Caco-2 (cell line): ENCODE data around the gene RGS19. TPM values are rescaled to one million over a fixed set of nuclear protein-coding genes. Genes with fewer than 3 reads are reported as not detected.

Experiments
- BruUV-seq: library from RNA; stranded (reverse); fragments of 400-500 nt; replicated peaks from 2 replicates; lab custom pipeline; 2021; lab: Mats Ljungman, UMichigan
- CTCF ChIA-PET: fragments of 300-600 bp; sonication (Branson Sonifier 250); formaldehyde crosslinking; loops from one replicate; lab custom pipeline; 2022; ENCODE audit warnings: antibody characterized with exemption; lab: Charles Lee
- POLR2A ChIA-PET: fragments of 300-600 bp; sonication (Branson Sonifier 250); formaldehyde crosslinking; loops from one replicate; lab custom pipeline; 2022; ENCODE audit warnings: antibody characterized with exemption; lab: Charles Lee
- DNase-seq, 2 experiments: peaks; one replicate each; pipeline versions ENCODE4 v3.0.0 to v3.0.0-alpha.2; 2020 to 2022
- H3K27me3 ChIP-seq: replicated peaks from 2 replicates; pipeline ENCODE4 v1.6.0; 2011; ENCODE audit warnings: low read length; ENCODE audit not compliant: control insufficient read depth, insufficient read depth
- H3K36me3 ChIP-seq: 2 replicates; pipeline ENCODE4 v1.5.1; 2011; ENCODE audit warnings: low read length; ENCODE audit not compliant: control insufficient read depth, insufficient read depth
- H3K4me1 ChIP-seq: fragments of 250-450 bp; sonication (Bioruptor Pico); 2 replicates; pipeline ENCODE4 v1.5.1; 2020; ENCODE audit warnings: mild to moderate bottlenecking
- H3K4me3 ChIP-seq: 2 replicates; pipeline ENCODE4 v1.5.1; 2011; ENCODE audit warnings: low read depth, mild to moderate bottlenecking, control low read depth, low read length
- H3K9me3 ChIP-seq: fragments of 250-450 bp; sonication (Bioruptor Pico); 2 replicates; pipeline ENCODE4 v1.5.1; 2020; ENCODE audit warnings: mild to moderate bottlenecking, moderate library complexity
- H3K27ac Mint-ChIP-seq: one replicate; pipeline ENCODE4 v1.8.0; 2022; ENCODE audit warnings: mixed read lengths; ENCODE audit not compliant: unreplicated experiment
- H3K27me3 Mint-ChIP-seq: one replicate; pipeline ENCODE4 v1.8.0; 2022; ENCODE audit warnings: mixed read lengths; ENCODE audit not compliant: insufficient read depth, unreplicated experiment
- H3K36me3 Mint-ChIP-seq: one replicate; pipeline ENCODE4 v1.8.0; 2022; ENCODE audit warnings: mild to moderate bottlenecking, mixed read lengths; ENCODE audit not compliant: insufficient read depth, unreplicated experiment
- H3K4me1 Mint-ChIP-seq: one replicate; pipeline ENCODE4 v1.8.0; 2022; ENCODE audit warnings: low read depth, mixed read lengths; ENCODE audit not compliant: unreplicated experiment
- H3K4me3 Mint-ChIP-seq: one replicate; pipeline ENCODE4 v1.8.0; 2022; ENCODE audit warnings: mild to moderate bottlenecking, moderate library complexity, mixed read lengths; ENCODE audit not compliant: unreplicated experiment
- H3K9me3 Mint-ChIP-seq: one replicate; pipeline ENCODE4 v1.8.0; 2022; ENCODE audit warnings: mixed read lengths; ENCODE audit not compliant: unreplicated experiment
- intact Hi-C: fragments of 100-400 bp; cut with micrococcal nuclease; formaldehyde crosslinking; loops from one replicate; pipeline ENCODE4 v1.10.0; 2022; ENCODE audit not compliant: unreplicated experiment
- total RNA-seq: library from RNA; stranded (reverse); gene quantifications from 2 replicates; pipeline ENCODE4 v1.2.3, GENCODE V29; 2022
- TF ChIP-seq, protein P1 (sequence below), 2 experiments: fragments of 200-600 bp in 1 of 2; IDR thresholded peaks; 1 replicate in 1 of 2; 2 replicates in 1 of 2; pipeline versions ENCODE4 v1.5.1 to v1.8.0; 2011 to 2022; ENCODE audit warnings: antibody characterized with exemption in 1 of 2, control low read depth in 1 of 2, inconsistent platforms in 1 of 2, low read depth in 1 of 2, low read length in 1 of 2, mild to moderate bottlenecking in 1 of 2, moderate library complexity in 1 of 2; ENCODE audit not compliant: insufficient read depth in 1 of 2, severe bottlenecking in 1 of 2, unreplicated experiment in 1 of 2

RGS19 gene
- total RNA-seq, 1 experiment from 2014 or later = 29.3 TPM

DNA sequence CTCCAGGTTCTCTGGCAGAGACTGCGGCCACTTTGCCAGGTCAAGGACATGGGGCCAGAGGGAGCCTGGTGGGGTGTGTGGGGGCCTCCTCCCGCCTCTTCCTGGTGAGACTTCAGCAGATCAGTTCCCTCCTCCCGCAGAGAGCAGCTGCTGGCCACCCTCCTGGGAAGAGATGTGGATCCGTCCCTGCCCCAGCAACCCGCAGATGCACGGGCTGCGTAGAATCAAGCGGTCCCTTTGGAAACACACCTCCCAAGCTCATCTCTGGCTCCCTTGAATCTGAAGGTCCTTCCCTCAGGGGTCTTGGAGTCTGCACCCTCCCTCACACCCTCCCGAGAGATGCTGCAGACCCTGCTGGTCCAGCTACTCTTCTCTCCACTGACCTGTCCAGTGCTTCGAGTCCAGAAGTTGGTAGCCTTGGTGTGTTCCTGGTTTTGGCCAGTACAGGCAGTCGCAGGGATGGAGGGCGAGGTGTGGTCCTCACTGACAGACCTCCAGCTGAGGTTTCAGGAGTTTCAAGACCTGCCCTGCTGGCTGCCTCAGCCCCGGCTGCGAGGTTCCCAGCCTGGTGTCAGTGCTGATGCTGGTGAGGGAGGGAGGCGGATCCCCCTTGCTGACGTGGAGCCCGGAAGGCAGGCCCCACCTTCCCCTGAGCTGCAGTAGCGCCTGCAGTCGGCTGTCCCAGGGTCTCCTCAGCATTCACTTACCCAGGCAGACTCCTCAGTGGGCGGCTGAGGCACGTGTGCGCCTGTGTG is 27.8 kb upstream of the RGS19 start, which contains the start of gene NPBWR2:
Gene NPBWR2, minus strand, starts transcription at position 585 of the 755 bp plus-strand sequence. CDS start 734 bp downstream, outside the sequence.
- Histone ChIP-seq H3K36me3 (no peaks in the 10 kb centered on the region), H3K9me3 (no peaks in the 10 kb centered on the region; the same call in 1 of the 2 replicates), H3K27me3 (no peaks in the 10 kb centered on the region; the same call in 1 of the 2 replicates), H3K4me1 (no peaks in the 10 kb centered on the region), H3K4me3 (no peak within 1 kb of the TSS)
- peak in 1 of 2 experiments; percentile 56 for DNase-seq
- no peak within 1 kb of the TSS for H3K27ac Mint-ChIP-seq
- no peaks in the 10 kb centered on the region for H3K9me3 Mint-ChIP-seq
- no TSS peak for BruUV-seq
- peaks cover 17% of the 10 kb centered on the region for H3K27me3 Mint-ChIP-seq
- H3K4me1 Mint-ChIP-seq = no peaks in the 10 kb centered on the region
- H3K4me3 Mint-ChIP-seq = no peak within 1 kb of the TSS
- ChIA-PET POLR2A (no interaction called here), CTCF (interaction anchor here (0.6 to 0.9 kb wide), 2 partner anchors 14 to 23 kb away, joined by 3 to 4 read pairs; no protein-coding TSS in a partner anchor)
- no peaks in the 10 kb centered on the region for H3K36me3 Mint-ChIP-seq
- intact Hi-C loops = no loop called here
- TF ChIP-seq, protein P1, sequence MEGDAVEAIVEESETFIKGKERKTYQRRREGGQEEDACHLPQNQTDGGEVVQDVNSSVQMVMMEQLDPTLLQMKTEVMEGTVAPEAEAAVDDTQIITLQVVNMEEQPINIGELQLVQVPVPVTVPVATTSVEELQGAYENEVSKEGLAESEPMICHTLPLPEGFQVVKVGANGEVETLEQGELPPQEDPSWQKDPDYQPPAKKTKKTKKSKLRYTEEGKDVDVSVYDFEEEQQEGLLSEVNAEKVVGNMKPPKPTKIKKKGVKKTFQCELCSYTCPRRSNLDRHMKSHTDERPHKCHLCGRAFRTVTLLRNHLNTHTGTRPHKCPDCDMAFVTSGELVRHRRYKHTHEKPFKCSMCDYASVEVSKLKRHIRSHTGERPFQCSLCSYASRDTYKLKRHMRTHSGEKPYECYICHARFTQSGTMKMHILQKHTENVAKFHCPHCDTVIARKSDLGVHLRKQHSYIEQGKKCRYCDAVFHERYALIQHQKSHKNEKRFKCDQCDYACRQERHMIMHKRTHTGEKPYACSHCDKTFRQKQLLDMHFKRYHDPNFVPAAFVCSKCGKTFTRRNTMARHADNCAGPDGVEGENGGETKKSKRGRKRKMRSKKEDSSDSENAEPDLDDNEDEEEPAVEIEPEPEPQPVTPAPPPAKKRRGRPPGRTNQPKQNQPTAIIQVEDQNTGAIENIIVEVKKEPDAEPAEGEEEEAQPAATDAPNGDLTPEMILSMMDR (IDR thresholded peaks at IDR 0.05; ENCODE audit: insufficient read depth in 1 of 2, low read depth in 1 of 2, low read length in 1 of 2, severe bottlenecking in 1 of 2, unreplicated experiment in 1 of 2) = no peak

DNA sequence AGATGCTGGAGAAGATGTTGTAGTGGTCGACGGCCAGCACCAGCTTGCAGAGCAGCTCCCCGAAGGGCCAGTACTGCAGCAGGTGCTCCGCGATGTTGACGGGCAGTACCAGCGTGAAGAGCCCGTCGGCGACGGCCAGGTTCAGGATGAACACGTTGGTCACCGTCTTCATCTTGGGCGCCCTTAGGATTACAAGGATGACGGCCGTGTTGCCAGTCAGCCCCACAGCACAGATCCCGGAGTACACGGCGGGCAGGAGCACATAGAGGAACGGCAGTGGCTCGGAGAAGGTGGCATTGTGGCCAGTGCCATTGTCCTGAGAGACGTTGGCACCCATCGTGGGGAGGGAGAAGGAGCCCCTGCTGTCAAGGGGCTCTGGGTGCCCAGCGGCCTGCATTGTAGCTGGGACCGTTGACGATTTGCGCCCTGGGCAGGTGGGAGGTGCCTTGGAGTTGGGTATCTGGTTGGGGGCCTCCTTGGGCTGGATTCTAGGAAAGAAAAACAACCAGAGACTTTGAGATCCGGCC is 27.2 kb upstream of the RGS19 start:
- Histone ChIP-seq H3K9me3 (no peaks in the 10 kb centered on the region; the same call in 1 of the 2 replicates), H3K36me3 (no peaks in the 10 kb centered on the region), H3K4me3 (no peak overlapping the region), H3K4me1 (peaks cover 3% of the 10 kb centered on the region; the same call in 1 of the 2 replicates), H3K27me3 (peaks cover under 1% of the 10 kb centered on the region; the same call in 1 of the 2 replicates)
- H3K36me3 Mint-ChIP-seq = no peaks in the 10 kb centered on the region
- ChIA-PET CTCF (interaction anchor here (0.9 kb wide), 1 partner anchor 23 kb away, joined by 4 read pairs; no protein-coding TSS in a partner anchor), POLR2A (no interaction called here)
- H3K27ac Mint-ChIP-seq = no peak overlapping the region
- H3K9me3 Mint-ChIP-seq = no peaks in the 10 kb centered on the region
- no peaks in the 10 kb centered on the region for H3K4me1 Mint-ChIP-seq
- no TSS peak for BruUV-seq
- DNase-seq = peak in 1 of 2 experiments; percentile 48
- peaks cover 17% of the 10 kb centered on the region for H3K27me3 Mint-ChIP-seq
- TF ChIP-seq, protein P1 (IDR thresholded peaks at IDR 0.05; ENCODE audit: insufficient read depth in 1 of 2, low read depth in 1 of 2, low read length in 1 of 2, severe bottlenecking in 1 of 2, unreplicated experiment in 1 of 2) = no peak
- intact Hi-C loops = no loop called here
- H3K4me3 Mint-ChIP-seq = no peak overlapping the region

DNA sequence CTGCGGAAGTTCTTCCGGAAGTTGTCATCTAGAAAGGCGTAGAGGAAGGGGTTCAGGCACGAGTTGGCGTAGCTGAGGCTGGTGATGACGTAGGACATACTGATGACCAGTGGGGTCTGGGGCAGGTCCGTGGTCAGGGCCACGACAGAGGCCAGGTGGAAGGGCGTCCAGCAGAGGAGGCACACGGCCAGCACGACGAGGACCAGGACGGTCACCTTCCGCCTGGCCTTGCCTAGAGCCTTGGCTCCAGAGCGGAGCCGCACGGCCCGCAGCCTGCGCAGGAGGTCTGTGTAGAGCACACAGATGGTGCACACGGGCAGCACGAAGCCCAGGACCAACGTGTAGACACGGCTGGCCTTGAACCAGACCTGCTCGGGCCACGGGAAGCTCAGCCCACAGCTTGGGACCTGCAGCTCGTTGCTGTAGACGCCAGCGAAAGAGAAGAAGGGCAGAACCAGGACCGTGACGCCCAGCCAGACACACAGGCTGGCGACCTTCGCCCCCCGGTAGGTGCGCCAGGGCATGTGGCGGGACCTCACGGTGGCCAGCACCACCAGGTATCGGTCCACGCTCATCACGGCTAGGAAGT is 26.6 kb upstream of the RGS19 start:
- no peak overlapping the region for H3K4me3 Mint-ChIP-seq
- no peaks in the 10 kb centered on the region for H3K9me3 Mint-ChIP-seq
- BruUV-seq = no TSS peak
- H3K36me3 ChIP-seq = no peaks in the 10 kb centered on the region
- POLR2A ChIA-PET = no interaction called here
- CTCF ChIA-PET = no interaction called here
- no peaks in the 10 kb centered on the region for H3K4me1 Mint-ChIP-seq
- DNase-seq = peak in 1 of 2 experiments; percentile 33
- H3K9me3 ChIP-seq = no peaks in the 10 kb centered on the region; the same call in 1 of the 2 replicates
- H3K27me3 Mint-ChIP-seq = peaks cover 23% of the 10 kb centered on the region
- peaks cover 3% of the 10 kb centered on the region; the same call in 1 of the 2 replicates for H3K27me3 ChIP-seq
- peaks cover 3% of the 10 kb centered on the region; the same call in 1 of the 2 replicates for H3K4me1 ChIP-seq
- no peak overlapping the region for H3K27ac Mint-ChIP-seq
- no peak overlapping the region for H3K4me3 ChIP-seq
- intact Hi-C loops = no loop called here
- no peaks in the 10 kb centered on the region for H3K36me3 Mint-ChIP-seq
- TF ChIP-seq, protein P1 (IDR thresholded peaks at IDR 0.05; ENCODE audit: insufficient read depth in 1 of 2, low read depth in 1 of 2, low read length in 1 of 2, severe bottlenecking in 1 of 2, unreplicated experiment in 1 of 2) = no peak
